ENCODE results near the gene AGO4. TPM values are rescaled to one million over a fixed set of nuclear protein-coding genes. Genes with fewer than 3 reads are reported as not detected.
"Not testable (repeated sequence)": the region's sequence is repeated elsewhere in the genome, so short reads cannot be mapped to it uniquely, and the experiment has no call there.

The AGO4 gene
- total RNA-seq, 3 donors from 2014 or later (not counting 1 experiment from before 2014, with no cell fraction given): 21.8 to 32.0 (median 31.7) TPM

DNA sequence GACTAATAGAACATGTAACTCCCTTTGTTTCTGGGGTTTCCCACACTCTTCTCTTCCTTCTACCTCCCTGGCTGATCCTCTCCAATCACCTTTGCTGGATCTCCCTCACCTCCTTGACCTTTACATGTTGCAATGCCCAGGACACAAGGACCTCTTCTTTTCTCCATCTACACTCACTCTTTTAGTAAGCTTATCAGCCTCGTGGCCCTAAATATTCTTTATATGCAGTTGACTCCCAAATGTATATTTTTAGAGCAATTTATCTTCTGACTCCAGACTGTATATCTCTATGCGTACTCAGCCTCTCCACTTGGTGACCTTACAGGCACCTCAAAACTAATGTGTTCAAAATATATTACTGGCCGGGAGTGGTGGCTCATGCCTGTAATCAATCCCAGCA lies 19.7 kb upstream of the AGO4 start:
- H3K36me3 Mint-ChIP-seq: no peaks in the 10 kb centered on the region
- TF ChIP-seq, protein P1, sequence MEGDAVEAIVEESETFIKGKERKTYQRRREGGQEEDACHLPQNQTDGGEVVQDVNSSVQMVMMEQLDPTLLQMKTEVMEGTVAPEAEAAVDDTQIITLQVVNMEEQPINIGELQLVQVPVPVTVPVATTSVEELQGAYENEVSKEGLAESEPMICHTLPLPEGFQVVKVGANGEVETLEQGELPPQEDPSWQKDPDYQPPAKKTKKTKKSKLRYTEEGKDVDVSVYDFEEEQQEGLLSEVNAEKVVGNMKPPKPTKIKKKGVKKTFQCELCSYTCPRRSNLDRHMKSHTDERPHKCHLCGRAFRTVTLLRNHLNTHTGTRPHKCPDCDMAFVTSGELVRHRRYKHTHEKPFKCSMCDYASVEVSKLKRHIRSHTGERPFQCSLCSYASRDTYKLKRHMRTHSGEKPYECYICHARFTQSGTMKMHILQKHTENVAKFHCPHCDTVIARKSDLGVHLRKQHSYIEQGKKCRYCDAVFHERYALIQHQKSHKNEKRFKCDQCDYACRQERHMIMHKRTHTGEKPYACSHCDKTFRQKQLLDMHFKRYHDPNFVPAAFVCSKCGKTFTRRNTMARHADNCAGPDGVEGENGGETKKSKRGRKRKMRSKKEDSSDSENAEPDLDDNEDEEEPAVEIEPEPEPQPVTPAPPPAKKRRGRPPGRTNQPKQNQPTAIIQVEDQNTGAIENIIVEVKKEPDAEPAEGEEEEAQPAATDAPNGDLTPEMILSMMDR (IDR thresholded peaks at IDR 0.05): no peak
- intact Hi-C loops (cut with micrococcal nuclease): no loop called here

DNA sequence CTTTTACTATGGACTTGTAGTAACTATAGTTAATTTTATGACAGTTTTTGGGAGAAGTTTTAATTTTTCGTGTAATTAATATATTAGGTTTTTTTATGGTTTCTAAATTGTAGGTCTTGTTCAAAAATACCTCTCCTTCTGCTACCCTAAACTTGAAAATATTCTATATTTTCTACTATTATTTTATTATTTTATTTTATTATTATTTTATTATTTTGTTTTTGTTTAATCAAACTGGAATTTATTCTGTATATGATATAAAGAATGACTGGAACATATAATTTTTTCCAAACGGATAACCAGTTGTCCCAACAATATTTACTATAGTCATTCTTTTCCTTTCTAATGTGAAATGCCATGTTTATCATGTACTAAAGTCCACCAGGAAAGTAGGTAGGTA lies 17.1 kb upstream of the AGO4 start:
- ATAC-seq (no peak), DNase-seq (no peak)
- no peak overlapping the region for H3K4me3 ChIP-seq (ENCODE audit: low read length)
- TF ChIP-seq, protein P1 (IDR thresholded peaks at IDR 0.05): no peak
- Mint-ChIP-seq H3K27me3 (ENCODE audit: low read depth in 2 of 2) (peaks cover 0 to 3% of the 10 kb centered on the region in 2 donors), H3K4me3 (no peak overlapping the region), H3K4me1 (no peaks in the 10 kb centered on the region), H3K27ac (no peak overlapping the region), H3K36me3 (no peaks in the 10 kb centered on the region), H3K9me3 (no peaks in the 10 kb centered on the region)
- H3K9me3 ChIP-seq (ENCODE audit: control insufficient read depth, insufficient read depth, low read length): no peaks in the 10 kb centered on the region
- H3K27me3 ChIP-seq (ENCODE audit: control insufficient read depth, insufficient read depth, low read length): no peaks in the 10 kb centered on the region
- H3K36me3 ChIP-seq (ENCODE audit: control insufficient read depth, insufficient read depth, low read length): no peaks in the 10 kb centered on the region
- no CpG with 5 or more reads among the region's 2 CpGs for WGBS (ENCODE audit: insufficient coverage)
- H3K4me1 ChIP-seq (ENCODE audit: control insufficient read depth, insufficient read depth, low read length): no peaks in the 10 kb centered on the region
- no peak overlapping the region for H3K27ac ChIP-seq (ENCODE audit: low read length)
- intact Hi-C loops (cut with micrococcal nuclease): no loop called here

More for the DNA sequence above, 19.7 kb upstream of the AGO4 start:
- Histone ChIP-seq H3K4me3 (ENCODE audit: low read length) (no peak overlapping the region), H3K27ac (ENCODE audit: low read length) (no peak overlapping the region), H3K36me3 (ENCODE audit: control insufficient read depth, insufficient read depth, low read length) (no peaks in the 10 kb centered on the region), H3K27me3 (ENCODE audit: control insufficient read depth, insufficient read depth, low read length) (no peaks in the 10 kb centered on the region), H3K9me3 (ENCODE audit: control insufficient read depth, insufficient read depth, low read length) (no peaks in the 10 kb centered on the region), H3K4me1 (ENCODE audit: control insufficient read depth, insufficient read depth, low read length) (no peaks in the 10 kb centered on the region)
- H3K9me3 Mint-ChIP-seq: no peaks in the 10 kb centered on the region
- ATAC-seq: no peak
- no peak overlapping the region for H3K27ac Mint-ChIP-seq
- H3K4me1 Mint-ChIP-seq: no peaks in the 10 kb centered on the region
- no peak overlapping the region for H3K4me3 Mint-ChIP-seq
- 86% methylated on average over 3 of the region's 3 CpGs for WGBS (ENCODE audit: insufficient coverage)
- H3K27me3 Mint-ChIP-seq (ENCODE audit: low read depth in 2 of 2): peaks cover 0 to 3% of the 10 kb centered on the region in 2 donors
- DNase-seq: no peak

DNA sequence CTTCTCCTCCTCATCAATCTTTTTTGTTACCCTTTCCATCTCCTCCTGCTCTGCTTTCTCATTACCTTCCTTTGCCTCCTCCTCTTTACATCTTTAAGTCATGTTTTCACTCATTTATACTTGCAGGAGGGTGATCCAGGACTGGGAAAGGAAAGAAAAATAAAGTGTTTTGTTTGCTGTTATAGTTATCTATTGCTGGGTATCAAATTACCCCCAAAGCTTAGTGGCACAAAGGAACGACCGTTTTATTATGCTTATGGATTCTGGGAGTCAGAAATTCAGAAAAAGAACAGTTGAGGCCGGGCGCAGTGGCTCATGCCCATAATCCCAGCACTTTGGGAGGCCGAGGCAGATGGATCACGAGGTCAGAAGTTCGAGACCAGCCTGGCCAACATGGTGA lies 12.5 kb upstream of the AGO4 start:
- H3K27me3 ChIP-seq (ENCODE audit: control insufficient read depth, insufficient read depth, low read length): no peaks in the 10 kb centered on the region
- no peaks in the 10 kb centered on the region for H3K36me3 ChIP-seq (ENCODE audit: control insufficient read depth, insufficient read depth, low read length)
- Mint-ChIP-seq H3K4me3 (no peak overlapping the region), H3K27me3 (ENCODE audit: low read depth in 2 of 2) (no peaks in the 10 kb centered on the region), H3K9me3 (no peaks in the 10 kb centered on the region), H3K4me1 (no peaks in the 10 kb centered on the region), H3K27ac (no peak overlapping the region), H3K36me3 (no peaks in the 10 kb centered on the region)
- WGBS (ENCODE audit: insufficient coverage): 94% methylated on average over 7 of the region's 7 CpGs
- no peak overlapping the region for H3K27ac ChIP-seq (ENCODE audit: low read length)
- TF ChIP-seq, protein P1 (IDR thresholded peaks at IDR 0.05): no peak
- no peaks in the 10 kb centered on the region for H3K4me1 ChIP-seq (ENCODE audit: control insufficient read depth, insufficient read depth, low read length)
- no peak overlapping the region for H3K4me3 ChIP-seq (ENCODE audit: low read length)
- ATAC-seq: no peak
- no peaks in the 10 kb centered on the region for H3K9me3 ChIP-seq (ENCODE audit: control insufficient read depth, insufficient read depth, low read length)
- DNase-seq: no peak
- intact Hi-C loops (cut with micrococcal nuclease): no loop called here

DNA sequence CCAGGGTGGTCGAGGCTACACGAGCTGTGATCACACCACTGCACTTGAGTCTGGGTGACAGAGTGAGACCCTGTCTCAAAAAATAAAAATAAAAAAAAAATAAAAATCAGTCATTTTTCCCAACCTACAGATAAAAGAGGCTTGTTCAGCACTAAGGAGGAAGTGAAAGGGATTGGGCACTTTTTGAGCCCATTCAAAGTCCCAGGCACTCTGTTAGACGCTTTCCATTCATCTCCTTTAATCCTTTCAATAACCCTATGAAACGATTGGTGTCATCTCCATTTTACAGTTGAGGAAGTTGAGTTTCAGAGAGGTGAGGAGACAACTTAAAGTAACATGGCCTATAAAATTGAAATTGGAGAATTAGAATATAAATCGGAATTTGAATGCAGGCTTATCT lies 10.4 kb upstream of the AGO4 start:
- H3K4me3 Mint-ChIP-seq: no peak overlapping the region
- H3K4me1 Mint-ChIP-seq: no peaks in the 10 kb centered on the region
- no peak for ATAC-seq
- intact Hi-C loops (cut with micrococcal nuclease): no loop called here
- no peak for DNase-seq
- H3K36me3 Mint-ChIP-seq: no peaks in the 10 kb centered on the region
- no peaks in the 10 kb centered on the region for H3K4me1 ChIP-seq (ENCODE audit: control insufficient read depth, insufficient read depth, low read length)
- H3K27me3 ChIP-seq (ENCODE audit: control insufficient read depth, insufficient read depth, low read length): no peaks in the 10 kb centered on the region
- TF ChIP-seq, protein P1 (IDR thresholded peaks at IDR 0.05): no peak
- no peaks in the 10 kb centered on the region for H3K36me3 ChIP-seq (ENCODE audit: control insufficient read depth, insufficient read depth, low read length)
- no peaks in the 10 kb centered on the region for H3K27me3 Mint-ChIP-seq (ENCODE audit: low read depth in 2 of 2)
- no peak overlapping the region for H3K27ac ChIP-seq (ENCODE audit: low read length)
- no peak overlapping the region for H3K4me3 ChIP-seq (ENCODE audit: low read length)
- no peaks in the 10 kb centered on the region for H3K9me3 Mint-ChIP-seq
- H3K27ac Mint-ChIP-seq: no peak overlapping the region
- no peaks in the 10 kb centered on the region for H3K9me3 ChIP-seq (ENCODE audit: control insufficient read depth, insufficient read depth, low read length)
- WGBS (ENCODE audit: insufficient coverage): 100% methylated on average over 2 of the region's 5 CpGs

DNA sequence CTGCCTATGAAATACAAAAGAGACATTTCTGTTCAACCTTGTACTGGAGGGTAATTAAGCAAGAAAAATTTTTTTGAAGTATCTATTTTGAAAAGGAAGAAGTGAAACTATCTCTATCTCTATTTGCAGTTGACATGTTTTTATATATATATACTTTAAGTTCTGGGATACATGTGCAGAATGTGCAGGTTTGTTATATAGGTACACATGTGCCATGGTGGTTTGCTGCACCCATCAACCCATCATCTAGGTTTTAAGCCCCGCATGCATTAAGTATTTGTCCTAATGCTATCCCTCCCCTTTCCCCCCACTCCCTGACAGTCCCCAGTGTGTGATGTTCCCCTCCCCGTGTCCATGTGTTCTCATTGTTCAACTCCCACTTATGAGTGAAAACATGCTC lies 9.8 kb upstream of the AGO4 start:
- H3K27ac ChIP-seq (ENCODE audit: low read length); H3K4me3 ChIP-seq (ENCODE audit: low read length); DNase-seq; H3K9me3 Mint-ChIP-seq; intact Hi-C loops (cut with micrococcal nuclease); ATAC-seq; H3K27me3 ChIP-seq (ENCODE audit: control insufficient read depth, insufficient read depth, low read length); H3K36me3 ChIP-seq (ENCODE audit: control insufficient read depth, insufficient read depth, low read length); H3K4me1 ChIP-seq (ENCODE audit: control insufficient read depth, insufficient read depth, low read length); H3K27me3 Mint-ChIP-seq (ENCODE audit: low read depth in 2 of 2); H3K36me3 Mint-ChIP-seq; H3K27ac Mint-ChIP-seq; H3K9me3 ChIP-seq (ENCODE audit: control insufficient read depth, insufficient read depth, low read length); H3K4me3 Mint-ChIP-seq; H3K4me1 Mint-ChIP-seq: not testable (repeated sequence)
- WGBS (ENCODE audit: insufficient coverage): 70% methylated on average over 2 of the region's 2 CpGs

All from natural killer cell (primary cell).